CD4-positive, alpha-beta memory T cell (primary cell): ENCODE results near the gene ARFGAP2. TPM values are rescaled to one million over a fixed set of nuclear protein-coding genes. Genes with fewer than 3 reads are reported as not detected.
"Not testable (repeated sequence)": the region's sequence is repeated elsewhere in the genome, so short reads cannot be mapped to it uniquely, and the experiment has no call there.

Experiments used
- CTCF ChIA-PET: fragments of 350-600 bp; sonication (Branson Sonifier 250); formaldehyde crosslinking; loops from one replicate; lab custom pipeline; 2021; ENCODE audit warnings: inconsistent platforms; ENCODE audit not compliant: partially characterized antibody; lab: Charles Lee
- POLR2A ChIA-PET: fragments of 350-600 bp; sonication (Branson Sonifier 250); formaldehyde crosslinking; loops from one replicate; lab custom pipeline; 2021; ENCODE audit not compliant: partially characterized antibody; lab: Charles Lee
- DNase-seq, 5 donors: peaks; one replicate each; pipeline versions ENCODE4 v3.0.0 to v3.0.0-alpha.2; 2020 to 2022; ENCODE audit warnings: mixed read lengths in 1 of 5
- H3K27ac ChIP-seq: one replicate; pipeline ENCODE4 v1.7.0; 2013; ENCODE audit warnings: low read depth, low read length
- H3K27me3 ChIP-seq: 2 replicates; pipeline ENCODE4 v1.7.0; 2013; ENCODE audit warnings: mild to moderate bottlenecking, low read length, moderate library complexity; ENCODE audit not compliant: insufficient read depth
- H3K36me3 ChIP-seq: 2 replicates; pipeline ENCODE4 v1.7.0; 2013; ENCODE audit warnings: mild to moderate bottlenecking, low read length, moderate library complexity; ENCODE audit not compliant: insufficient read depth
- H3K4me1 ChIP-seq: 2 replicates; pipeline ENCODE4 v1.7.0; 2013; ENCODE audit warnings: mild to moderate bottlenecking, low read length, moderate library complexity; ENCODE audit not compliant: insufficient read depth
- H3K4me3 ChIP-seq, 2 donors: one replicate each; pipeline ENCODE4 v1.7.0; 2013; ENCODE audit warnings: low read length in 2 of 2, mild to moderate bottlenecking in 1 of 2
- H3K9me3 ChIP-seq, 2 donors: one replicate each; pipeline ENCODE4 v1.7.0; 2013; ENCODE audit warnings: low read length in 2 of 2, control low read depth in 1 of 2; ENCODE audit not compliant: control insufficient read depth in 1 of 2
- H3K27ac Mint-ChIP-seq, 7 donors: one replicate each; pipeline ENCODE4 v1.8.0; 2020 to 2021; ENCODE audit warnings: mixed read lengths in 7 of 7, mild to moderate bottlenecking in 6 of 7, inconsistent platforms in 3 of 7, moderate library complexity in 3 of 7
- H3K27me3 Mint-ChIP-seq, 2 donors: one replicate each; pipeline ENCODE4 v1.8.0; 2020 to 2021; ENCODE audit warnings: mixed read lengths in 2 of 2
- H3K36me3 Mint-ChIP-seq, 2 donors: one replicate each; pipeline ENCODE4 v1.8.0; 2020 to 2021; ENCODE audit warnings: mixed read lengths in 2 of 2, inconsistent platforms in 1 of 2, mild to moderate bottlenecking in 1 of 2
- H3K4me1 Mint-ChIP-seq, 4 donors: one replicate each; pipeline ENCODE4 v1.8.0; 2020 to 2021; ENCODE audit warnings: mixed read lengths in 4 of 4, mild to moderate bottlenecking in 1 of 4
- H3K4me3 Mint-ChIP-seq, 8 donors: one replicate each; pipeline ENCODE4 v1.8.0; 2020 to 2021; ENCODE audit warnings: mixed read lengths in 8 of 8, mild to moderate bottlenecking in 7 of 8, moderate library complexity in 6 of 8, inconsistent platforms in 3 of 8
- H3K9me3 Mint-ChIP-seq, 8 donors: one replicate each; pipeline ENCODE4 v1.8.0; 2020 to 2021; ENCODE audit warnings: mixed read lengths in 8 of 8, mild to moderate bottlenecking in 5 of 8, inconsistent platforms in 3 of 8, moderate library complexity in 1 of 8
- intact Hi-C: fragments of 100-400 bp; cut with micrococcal nuclease; formaldehyde crosslinking; loops from one replicate; pipeline ENCODE4 v1.15.1; 2023
- microRNA-seq: library from miRNA; unstranded; fragments of <30 nt; microRNA quantifications from one replicate; pipeline ENCODE4 v1.2.0, GENCODE V29; 2021; ENCODE audit warnings: borderline replicate concordance, borderline number of aligned reads, borderline microRNAs expressed, mixed read lengths
- polyA plus RNA-seq, 2 donors: library from polyadenylated mRNA; unstranded; fragments of 300-500 nt; fragmentation: Illumina TruSeq; gene quantifications; one replicate each; pipeline ENCODE4 v1.2.3, GENCODE V29; 2021
- total RNA-seq, 2 experiments: library from RNA; stranded (reverse); gene quantifications; one replicate each; pipeline ENCODE4 v1.2.3, GENCODE V29; 2021

Gene ARFGAP2
- total and polyA plus RNA-seq, 4 experiments from 2014 or later: 88.6 to 142 (median 137) TPM

- no peak for DNase-seq
- Histone ChIP-seq H3K36me3 (no peaks in the 10 kb centered on the region), H3K27ac (no peak overlapping the region), H3K27me3 (no peaks in the 10 kb centered on the region), H3K4me3 (no peak overlapping the region), H3K9me3 (no peaks in the 10 kb centered on the region), H3K4me1 (no peaks in the 10 kb centered on the region)
- no peaks in the 10 kb centered on the region for H3K36me3 Mint-ChIP-seq
- no peaks in the 10 kb centered on the region for H3K27me3 Mint-ChIP-seq
- H3K27ac Mint-ChIP-seq: no peak overlapping the region
- H3K4me1 Mint-ChIP-seq: peaks cover 0 to 6% (median 0%) of the 10 kb centered on the region in 4 donors
- H3K4me3 Mint-ChIP-seq: no peak overlapping the region
- ChIA-PET POLR2A (no interaction called here), CTCF (interaction anchor here (0.7 kb wide), 1 partner anchor 30 kb away, joined by 3 read pairs; no protein-coding TSS in a partner anchor)
- no peaks in the 10 kb centered on the region for H3K9me3 Mint-ChIP-seq
- intact Hi-C loops: no loop called here
Measured at GRCh38 chr11:47123094-47123493, 53.6 kb downstream of the ARFGAP2 start.

- no peak overlapping the region for H3K4me3 ChIP-seq
- H3K27ac ChIP-seq: no peak overlapping the region
- no peaks in the 10 kb centered on the region for H3K9me3 ChIP-seq
- H3K36me3 ChIP-seq: no peaks in the 10 kb centered on the region
- ChIA-PET CTCF (interaction anchor here (0.9 kb wide), 1 partner anchor 1156 kb away, joined by 3 read pairs; no protein-coding TSS in a partner anchor), POLR2A (no interaction called here)
- Mint-ChIP-seq H3K36me3 (no peaks in the 10 kb centered on the region), H3K4me3 (no peak overlapping the region), H3K9me3 (no peaks in the 10 kb centered on the region), H3K4me1 (peaks cover 0 to 7% (median 0%) of the 10 kb centered on the region in 4 donors), H3K27me3 (no peaks in the 10 kb centered on the region), H3K27ac (no peak overlapping the region)
- H3K27me3 ChIP-seq: no peaks in the 10 kb centered on the region
- H3K4me1 ChIP-seq: no peaks in the 10 kb centered on the region
- no peak for DNase-seq
- intact Hi-C loops: no loop called here
Measured at GRCh38 chr11:47121731-47122130, 54.9 kb downstream of the ARFGAP2 start.

- POLR2A ChIA-PET: no interaction called here
- CTCF ChIA-PET: interaction anchor here (0.9 kb wide), 1 partner anchor 1156 kb away, joined by 3 read pairs; no protein-coding TSS in a partner anchor
- H3K4me1 ChIP-seq: no peaks in the 10 kb centered on the region
- intact Hi-C loops: no loop called here
- no peaks in the 10 kb centered on the region for H3K9me3 ChIP-seq
- H3K36me3 Mint-ChIP-seq: no peaks in the 10 kb centered on the region
- no peak for DNase-seq
- no peak overlapping the region for H3K27ac Mint-ChIP-seq
- no peak overlapping the region for H3K4me3 Mint-ChIP-seq
- H3K4me3 ChIP-seq: no peak overlapping the region
- no peaks in the 10 kb centered on the region for H3K27me3 Mint-ChIP-seq
- peaks cover 0 to 7% (median 0%) of the 10 kb centered on the region in 4 donors for H3K4me1 Mint-ChIP-seq
- H3K9me3 Mint-ChIP-seq: no peaks in the 10 kb centered on the region
- H3K36me3 ChIP-seq: no peaks in the 10 kb centered on the region
- H3K27ac ChIP-seq: no peak overlapping the region
- H3K27me3 ChIP-seq: no peaks in the 10 kb centered on the region
Measured at GRCh38 chr11:47121056-47121455, 55.6 kb downstream of the ARFGAP2 start.

- CTCF ChIA-PET, H3K9me3 ChIP-seq, H3K4me1 Mint-ChIP-seq, H3K36me3 Mint-ChIP-seq, H3K27ac ChIP-seq, H3K9me3 Mint-ChIP-seq, H3K36me3 ChIP-seq, H3K27ac Mint-ChIP-seq, H3K4me3 ChIP-seq, H3K27me3 ChIP-seq, intact Hi-C loops, H3K27me3 Mint-ChIP-seq, H3K4me1 ChIP-seq: not testable (repeated sequence)
- H3K4me3 Mint-ChIP-seq: peak overlapping the region in 2 of 8 donors; percentile 21 to 36
- POLR2A ChIA-PET: interaction anchor here (0.6 kb wide), 1 partner anchor 195 kb away, joined by 3 read pairs; no protein-coding TSS in a partner anchor
- peak; percentile 35 to 59 (median 45) for DNase-seq
Measured at GRCh38 chr11:47118958-47119688, 57.6 kb downstream of the ARFGAP2 start.

Small RNA genes within 50 kb of the gene (microRNA-seq; reads per million reads assigned to microRNA genes)
- not detected for gene MIR6745

Other genes starting within 250 kb of the ARFGAP2 start
- 10 to 100 TPM; 12.4 to 12.8 TPM for gene CSTPP1, start 240.1 kb downstream of the ARFGAP2 start, total RNA-seq
- gene CSTPP1, start 240.1 kb downstream of the ARFGAP2 start, polyA plus RNA-seq: 10 to 100 TPM; 22.9 to 24.3 TPM
- 1 to 10 TPM in 1 of 2 experiments, not detected in 1; 1.3 TPM for gene PACSIN3, start 9.6 kb upstream of the ARFGAP2 start, total RNA-seq
- under 1 TPM in 1 of 2 donors, not detected in 1; 0.23 TPM for gene PACSIN3, start 9.6 kb upstream of the ARFGAP2 start, polyA plus RNA-seq
- 100 to 1,000 TPM; 129 to 132 TPM for gene DDB2, start 38.1 kb upstream of the ARFGAP2 start, total RNA-seq
- gene DDB2, start 38.1 kb upstream of the ARFGAP2 start, polyA plus RNA-seq: 10 to 100 TPM; 36.2 to 40.2 TPM
- gene ACP2, start 71.9 kb upstream of the ARFGAP2 start, total RNA-seq: 10 to 100 TPM; 23.6 to 23.7 TPM
- 10 to 100 TPM; 11.4 to 19.0 TPM for gene ACP2, start 71.9 kb upstream of the ARFGAP2 start, polyA plus RNA-seq
- 10 to 100 TPM; 17.8 to 20.0 TPM for gene NR1H3, start 81.1 kb upstream of the ARFGAP2 start, total RNA-seq
- gene NR1H3, start 81.1 kb upstream of the ARFGAP2 start, polyA plus RNA-seq: 1 to 10 TPM; 3.3 to 7.8 TPM
- 100 to 1,000 TPM; 118 to 119 TPM for gene MADD, start 93.3 kb upstream of the ARFGAP2 start, total RNA-seq
- gene MADD, start 93.3 kb upstream of the ARFGAP2 start, polyA plus RNA-seq: 10 to 100 TPM; 19.3 to 32.4 TPM
- gene MYBPC3, start 175.8 kb upstream of the ARFGAP2 start, total RNA-seq: not detected
- gene MYBPC3, start 175.8 kb upstream of the ARFGAP2 start, polyA plus RNA-seq: not detected
- 1 to 10 TPM; 4.8 to 5.0 TPM for gene SPI1, start 201.7 kb upstream of the ARFGAP2 start, total RNA-seq
- under 1 TPM in 1 of 2 donors, not detected in 1; 0.28 TPM for gene SPI1, start 201.7 kb upstream of the ARFGAP2 start, polyA plus RNA-seq
- gene SLC39A13, start 231.7 kb upstream of the ARFGAP2 start, total RNA-seq: 10 to 100 TPM; 63.6 to 68.3 TPM
- 10 to 100 TPM; 22.3 to 33.6 TPM for gene SLC39A13, start 231.7 kb upstream of the ARFGAP2 start, polyA plus RNA-seq
- gene PSMC3, start 249.6 kb upstream of the ARFGAP2 start, total RNA-seq: 10 to 100 TPM; 53.9 to 59.6 TPM
- 100 to 1,000 TPM; 114 to 152 TPM for gene PSMC3, start 249.6 kb upstream of the ARFGAP2 start, polyA plus RNA-seq